ENCODE data around the gene ECE2.
"Not testable (repeated sequence)": the region's sequence is repeated elsewhere in the genome, so short reads cannot be mapped to it uniquely, and the experiment has no call there.

Gene ECE2

GRCh38 chr3:184241141-184241446 lies 34.7 kb upstream of the ECE2 start:
- no peak for DNase-seq

- peak; percentile 85 for DNase-seq
These were observed 34.1 kb upstream of the ECE2 start for GRCh38 chr3:184241447-184242296.

DNA sequence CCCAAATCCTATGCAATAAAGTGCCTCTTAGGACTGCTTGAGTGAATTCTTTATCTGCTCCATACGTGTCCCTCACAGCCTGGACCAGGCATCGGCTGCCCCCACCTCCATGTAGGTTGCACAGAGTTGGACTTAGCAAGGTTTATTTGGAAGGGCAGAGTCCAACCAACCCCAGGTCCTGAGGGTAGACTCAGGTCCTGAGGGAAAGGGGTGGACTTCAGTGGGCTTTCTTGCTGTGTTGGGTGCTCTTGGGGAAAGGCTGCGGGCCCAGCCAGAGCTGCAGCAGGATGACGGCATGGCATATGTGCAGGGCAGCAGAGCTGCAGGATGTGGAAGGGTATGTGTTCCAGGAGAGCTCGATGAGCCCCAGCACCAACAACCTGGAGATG lies 33.5 kb upstream of the ECE2 start:
- no peak for DNase-seq

DNA sequence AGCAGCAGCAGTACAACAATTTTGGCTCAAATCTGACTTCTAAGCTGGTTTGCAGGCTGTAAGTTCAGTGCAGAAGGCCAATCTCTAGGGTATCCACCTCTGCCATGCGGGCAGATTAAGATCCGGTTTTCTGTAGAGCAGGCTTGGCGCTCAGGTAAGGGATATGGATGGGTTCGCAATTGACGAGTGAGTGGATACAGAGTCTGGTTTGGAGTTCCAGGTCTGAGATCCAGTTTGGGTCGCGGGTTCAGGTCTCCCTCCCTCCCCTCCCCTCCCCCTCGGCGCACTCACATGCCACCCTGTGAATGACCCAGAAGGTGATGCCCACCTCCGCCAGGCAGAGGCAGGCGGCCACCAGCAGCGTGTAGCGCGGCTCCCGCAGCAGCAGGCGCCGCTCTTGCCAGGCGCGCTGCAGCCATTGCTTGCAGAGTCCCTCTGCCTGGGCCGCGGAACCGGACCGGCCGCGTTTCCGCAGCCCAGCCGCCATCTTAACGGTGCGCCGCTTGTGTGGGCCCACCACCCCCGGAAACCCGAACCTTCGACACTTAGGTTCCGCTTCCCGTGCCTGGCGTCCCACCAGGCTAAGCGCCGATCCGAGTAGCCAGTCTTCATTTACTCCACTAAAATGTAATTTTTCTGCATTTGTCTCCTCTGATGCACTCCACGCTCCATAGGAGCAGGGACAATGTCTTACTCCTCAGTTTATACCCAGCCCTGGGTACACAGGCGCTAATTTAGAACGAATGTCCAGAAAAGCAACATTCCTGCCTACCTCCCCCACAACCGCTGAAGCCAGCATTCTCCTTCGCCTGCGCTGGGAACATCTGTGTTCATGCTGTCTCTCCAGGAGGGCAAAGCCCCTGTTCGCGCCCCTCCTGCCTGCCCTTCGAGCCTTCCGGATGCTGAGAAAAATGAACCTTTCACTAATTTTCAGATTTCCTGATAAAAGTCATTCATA lies 27.1 kb upstream of the ECE2 start, which contains the start of gene ALG3:
ALG3 (minus strand) TSS at position 509 of the 958 bp plus-strand sequence; CDS start at position 487, 22 bp downstream.
- peak; percentile 78 for DNase-seq

- peak; percentile 98 for DNase-seq
These were observed 26.2 kb upstream of the ECE2 start, which contains the start of gene EEF1AKMT4 for GRCh38 chr3:184249412-184250166. Gene EEF1AKMT4, plus strand, starts transcription at chr3:184249672. Its CDS starts 23 bp downstream, at chr3:184249695.

GRCh38 chr3:184250167-184250828 lies 25.5 kb upstream of the ECE2 start:
- DNase-seq, result peak; percentile 88

DNA sequence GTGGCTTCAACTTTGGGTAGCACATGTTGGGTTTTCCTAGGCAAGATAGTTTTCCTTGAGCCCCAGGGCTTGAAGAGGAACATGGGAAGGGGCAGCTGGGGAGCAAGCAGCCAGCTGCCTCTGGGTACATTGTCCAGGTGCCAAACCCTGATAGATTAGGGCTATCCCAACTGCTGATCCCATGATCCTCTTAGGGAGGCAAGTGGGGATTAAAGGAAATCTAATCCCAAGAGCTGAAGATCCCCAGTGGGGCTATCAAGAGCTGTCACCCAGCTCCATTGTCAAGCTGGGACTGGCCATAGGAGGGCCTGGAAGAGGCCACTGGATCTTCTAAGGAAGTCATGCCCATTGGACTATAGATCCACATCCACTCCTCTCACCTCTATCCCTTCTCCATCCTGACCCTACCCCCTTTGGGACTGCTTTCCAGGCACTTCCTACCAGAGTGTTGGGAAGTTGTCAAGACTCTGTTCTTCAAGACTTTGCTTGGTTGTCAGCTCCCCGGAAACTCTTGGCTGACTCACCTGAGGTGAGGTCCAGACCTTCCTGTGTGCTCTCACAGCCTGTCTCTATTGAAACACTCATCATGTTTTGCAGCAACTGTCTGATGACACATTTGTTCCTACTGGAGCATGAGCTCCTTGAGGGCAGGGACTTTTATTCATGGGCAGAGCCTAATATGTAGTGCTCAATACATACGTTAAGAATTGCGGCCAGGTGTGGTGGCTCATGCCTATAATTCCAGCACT lies 20.4 kb upstream of the ECE2 start:
- DNase-seq, result no peak

- no peak for DNase-seq
These were observed 18.5 kb upstream of the ECE2 start for GRCh38 chr3:184257083-184257915.

- DNase-seq, result no peak
These were observed 16.9 kb upstream of the ECE2 start for GRCh38 chr3:184258926-184259325.

DNA sequence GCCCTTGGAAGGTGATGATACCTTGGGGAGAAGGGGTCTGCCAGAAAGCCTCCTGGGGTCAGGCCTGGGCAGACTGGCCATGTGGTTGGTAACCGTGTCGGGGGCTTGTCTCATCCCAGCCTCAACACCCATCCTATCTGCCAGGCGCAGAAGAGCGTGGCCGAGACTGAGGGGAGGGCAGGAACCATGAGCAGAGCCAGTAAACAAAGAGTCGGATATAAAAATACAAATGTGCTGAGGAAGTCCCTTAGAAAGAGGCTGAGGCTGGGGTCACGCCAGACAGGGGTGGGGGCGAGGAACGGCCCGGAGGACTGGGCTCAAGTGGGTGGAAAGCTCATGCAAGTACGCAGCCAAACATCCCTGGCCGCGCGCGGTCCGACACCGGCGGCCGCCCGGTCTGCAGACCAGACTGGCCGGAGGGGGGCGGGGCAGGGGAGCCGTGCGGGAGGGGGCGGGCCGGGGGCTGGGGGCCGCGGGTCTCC lies 16.4 kb upstream of the ECE2 start:
- no peak for DNase-seq

GRCh38 chr3:184259878-184260723 lies 15.7 kb upstream of the ECE2 start:
- no peak for DNase-seq

DNA sequence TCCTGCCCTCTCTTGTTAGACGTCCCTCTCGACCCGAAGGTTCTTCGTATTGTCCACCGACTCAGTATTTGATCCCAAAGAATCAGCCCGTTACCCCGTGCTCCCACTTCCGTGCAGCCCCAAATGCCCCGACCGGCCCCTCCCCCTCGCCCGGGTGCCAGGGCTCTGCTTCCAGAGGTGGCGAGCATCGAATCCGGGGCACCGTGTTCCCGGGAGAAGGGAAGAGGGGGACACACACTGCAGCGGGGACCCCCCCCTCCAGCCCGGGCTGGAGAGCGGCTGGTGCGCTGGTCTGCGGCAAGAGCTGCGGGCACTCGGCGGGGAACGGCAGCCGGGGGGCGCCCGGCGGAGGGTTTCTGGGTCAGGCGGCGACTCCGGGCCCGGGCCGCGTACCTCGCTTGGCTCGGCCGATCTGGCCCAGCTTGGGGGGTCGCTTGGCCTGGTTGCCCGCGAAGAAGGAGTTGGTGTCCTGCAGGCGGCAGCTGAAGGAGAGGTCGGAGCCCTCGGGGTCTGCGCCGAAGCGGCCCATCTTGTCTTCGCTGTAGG lies 15.0 kb upstream of the ECE2 start:
- DNase-seq, result no peak

DNA sequence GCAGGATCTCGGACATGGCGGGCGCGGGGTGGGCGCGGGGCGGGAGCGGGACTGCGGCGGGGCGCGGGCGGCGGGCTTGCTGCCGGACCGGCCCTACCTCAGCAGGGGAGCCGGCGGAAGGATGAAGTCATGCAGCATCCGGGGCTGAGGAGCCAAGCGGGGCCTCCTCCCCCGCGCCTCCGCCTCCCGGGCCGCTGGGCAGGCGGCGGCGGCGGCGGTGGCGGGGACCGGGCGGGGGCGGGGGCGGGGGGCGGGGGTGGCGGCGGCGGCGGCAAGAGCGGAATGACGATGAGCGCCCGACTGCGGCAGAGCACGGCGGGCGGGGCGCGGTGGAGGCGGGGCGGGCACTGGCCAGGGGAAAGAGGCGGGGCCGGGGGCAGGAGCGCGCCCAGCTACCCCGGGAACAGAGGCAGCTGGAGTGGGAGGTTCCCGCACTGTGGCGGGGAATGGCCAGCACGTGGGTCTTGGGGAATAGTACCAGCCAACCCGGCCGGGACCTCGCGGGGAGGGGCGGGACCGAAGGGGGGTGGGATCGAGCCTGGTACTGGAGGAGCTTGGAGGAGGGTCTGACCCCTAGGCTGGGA lies 14.5 kb upstream of the ECE2 start, which contains the start of gene CAMK2N2:
CAMK2N2 (minus strand) TSS at position 284 of the 584 bp plus-strand sequence; CDS start at position 16, 268 bp downstream.
- peak; percentile 86 for DNase-seq

- DNase-seq, result peak; percentile 61
These were observed 13.7 kb upstream of the ECE2 start for GRCh38 chr3:184261854-184262763.

DNA sequence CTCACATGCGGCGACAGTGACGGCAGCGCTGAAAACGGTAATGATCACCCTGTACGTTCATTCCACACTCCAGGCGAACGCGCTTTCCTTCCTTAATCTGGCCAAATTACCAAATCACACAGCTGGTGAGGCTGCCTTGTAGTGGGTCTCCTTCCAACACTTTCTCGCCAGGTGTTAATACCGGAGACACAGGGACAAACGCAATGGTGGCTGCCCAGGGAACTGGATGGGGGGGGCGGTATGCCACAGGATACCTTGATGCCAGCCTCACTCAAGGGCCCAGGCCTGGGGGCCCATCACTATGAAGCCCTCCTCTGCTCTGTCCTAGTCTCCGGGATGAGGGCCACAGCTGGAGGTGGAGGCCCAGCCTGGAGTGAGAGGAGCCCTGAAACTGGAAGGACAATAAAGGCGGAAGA lies 13.1 kb upstream of the ECE2 start:
- no peak for DNase-seq

DNA sequence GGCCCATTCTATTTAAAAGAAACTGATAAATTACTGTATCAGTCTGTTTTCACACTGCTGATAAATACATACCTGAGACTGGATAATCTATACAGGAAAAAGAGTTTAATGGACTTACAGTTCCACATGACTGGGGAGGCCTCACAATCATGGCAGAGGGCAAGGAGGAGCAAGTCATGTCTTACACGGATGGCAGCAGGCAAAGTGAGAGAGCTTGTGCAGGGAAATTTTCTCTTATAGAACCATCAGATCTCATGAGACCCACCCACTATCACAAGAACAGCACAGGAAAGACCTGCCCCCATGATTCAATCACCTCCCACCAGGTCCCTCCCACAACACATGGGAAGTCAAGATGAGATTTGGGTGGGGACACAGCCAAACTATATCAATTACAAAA lies 8.6 kb upstream of the ECE2 start:
- not testable (repeated sequence) for DNase-seq

DNA sequence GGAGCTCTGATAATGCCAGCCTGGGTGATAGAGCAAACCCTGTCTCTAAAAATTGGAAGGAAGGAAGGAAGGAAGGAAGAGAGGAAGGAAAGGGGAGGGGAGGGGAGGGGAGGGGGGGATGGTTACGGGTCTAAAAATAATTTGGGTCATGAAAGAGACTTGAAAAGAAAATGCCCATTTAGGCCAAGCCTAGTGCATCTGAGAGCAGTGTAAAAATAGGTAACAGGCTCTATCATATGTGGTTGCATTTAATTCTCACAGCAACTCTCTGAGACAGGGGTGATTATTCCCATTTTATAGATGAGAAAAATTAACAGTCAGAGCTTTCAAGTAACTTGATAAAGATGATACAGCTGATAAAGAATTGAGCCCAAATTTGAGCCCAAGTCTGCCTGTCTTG lies 3.6 kb upstream of the ECE2 start:
- no peak for DNase-seq

- DNase-seq, result no peak
These were observed 481 bp upstream of the ECE2 start for GRCh38 chr3:184275381-184275701.

All from NCI-H2029 (cell line).